ENCODE data around the gene RUSF1. TPM values are rescaled to one million over a fixed set of nuclear protein-coding genes. Genes with fewer than 3 reads are reported as not detected.

Gene RUSF1
- total and polyA plus RNA-seq, 10 of the 15 experiments (the other 5 are each of a cell fraction or from before 2014, with no cell fraction given): 0.20 to 46.3 (median 29.7) TPM

DNA sequence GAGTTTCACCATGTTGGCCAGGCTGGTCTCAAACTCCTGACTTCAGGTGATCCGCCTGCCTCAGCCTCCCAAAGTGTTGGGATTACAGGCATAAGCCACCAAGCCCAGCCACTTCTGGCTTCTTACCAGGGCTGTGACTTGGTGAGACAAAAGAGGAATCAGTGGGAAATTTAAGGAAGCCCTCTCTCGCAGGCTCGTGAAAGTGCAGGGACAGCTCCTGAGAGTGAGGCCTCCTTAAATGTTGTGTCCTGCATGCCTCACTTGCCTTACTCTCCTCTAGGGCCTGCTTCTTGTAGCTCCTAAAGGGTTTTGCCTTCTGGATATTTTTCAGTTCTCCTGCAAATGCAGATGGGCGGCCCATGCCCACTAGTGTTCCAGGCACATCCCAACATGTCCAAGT lies 24.7 kb upstream of the RUSF1 start:
- intact Hi-C loops (cut with micrococcal nuclease; ENCODE audit: unreplicated experiment) (no loop called here), in situ Hi-C loops (cut with MboI) (no loop called here)
- WGBS (ENCODE audit: insufficient coverage, insufficient replicate concordance, low lambda C conversion rate, missing lambda C conversion rate): 81% methylated on average over 4 of the region's 4 CpGs
- ChIA-PET POLR2A (no interaction called here), RAD21 (ENCODE audit: unreplicated experiment) (no interaction called here), CTCF (no interaction called here), SMC1A (ENCODE audit: uncharacterized antibody, unreplicated experiment) (no interaction called here)
- Histone ChIP-seq H3K27me3 (replicated peaks in 1 of 2; ENCODE audit: control insufficient read depth in 2 of 2, insufficient read depth in 2 of 2, low read length in 1 of 2) (no peaks in the 10 kb centered on the region), H3K36me3 (ENCODE audit: control insufficient read depth in 2 of 2, insufficient read depth in 2 of 2, low read length in 1 of 2) (no peaks in the 10 kb centered on the region), H2AFZ (ENCODE audit: control insufficient read depth, low read depth, low read length) (no peak overlapping the region), H3K9me3 (replicated peaks; ENCODE audit: control insufficient read depth, insufficient read depth, low read length) (no peaks in the 10 kb centered on the region; the same call in 2 of the 3 replicates), H3K9ac (ENCODE audit: control insufficient read depth, insufficient read depth, low read length) (no peak overlapping the region), H3K79me2 (ENCODE audit: control insufficient read depth, insufficient read depth, low read length) (no peaks in the 10 kb centered on the region), H3K4me2 (ENCODE audit: control insufficient read depth, insufficient read depth) (no peak overlapping the region), H3K27ac (ENCODE audit: control insufficient read depth, insufficient read depth) (no peak overlapping the region), H3K4me1 (ENCODE audit: control insufficient read depth, insufficient read depth, low read length) (no peaks in the 10 kb centered on the region), H3K4me3 (no peak overlapping the region), H4K20me1 (ENCODE audit: control insufficient read depth, insufficient read depth) (no peaks in the 10 kb centered on the region)
- BruUV-seq (replicated peaks): no TSS peak
- ATAC-seq (no peak), FAIRE-seq (no peak), DNase-seq (ENCODE audit: low read depth, low spot score) (no peak)
- TF ChIP-seq NFIC (IDR thresholded peaks at IDR 0.05; ENCODE audit: low read depth, low read length): no peak
- TF ChIP-seq, protein P1, sequence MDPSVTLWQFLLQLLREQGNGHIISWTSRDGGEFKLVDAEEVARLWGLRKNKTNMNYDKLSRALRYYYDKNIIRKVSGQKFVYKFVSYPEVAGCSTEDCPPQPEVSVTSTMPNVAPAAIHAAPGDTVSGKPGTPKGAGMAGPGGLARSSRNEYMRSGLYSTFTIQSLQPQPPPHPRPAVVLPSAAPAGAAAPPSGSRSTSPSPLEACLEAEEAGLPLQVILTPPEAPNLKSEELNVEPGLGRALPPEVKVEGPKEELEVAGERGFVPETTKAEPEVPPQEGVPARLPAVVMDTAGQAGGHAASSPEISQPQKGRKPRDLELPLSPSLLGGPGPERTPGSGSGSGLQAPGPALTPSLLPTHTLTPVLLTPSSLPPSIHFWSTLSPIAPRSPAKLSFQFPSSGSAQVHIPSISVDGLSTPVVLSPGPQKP (IDR thresholded peaks at IDR 0.05; ENCODE audit: low read depth, low read length): no peak
- TF ChIP-seq SREBF1 (IDR thresholded peaks at IDR 0.05; ENCODE audit: low read length): no peak
- TF ChIP-seq JUND (IDR thresholded peaks at IDR 0.05; ENCODE audit: low read depth, low read length): no peak
- TF ChIP-seq, protein P2, sequence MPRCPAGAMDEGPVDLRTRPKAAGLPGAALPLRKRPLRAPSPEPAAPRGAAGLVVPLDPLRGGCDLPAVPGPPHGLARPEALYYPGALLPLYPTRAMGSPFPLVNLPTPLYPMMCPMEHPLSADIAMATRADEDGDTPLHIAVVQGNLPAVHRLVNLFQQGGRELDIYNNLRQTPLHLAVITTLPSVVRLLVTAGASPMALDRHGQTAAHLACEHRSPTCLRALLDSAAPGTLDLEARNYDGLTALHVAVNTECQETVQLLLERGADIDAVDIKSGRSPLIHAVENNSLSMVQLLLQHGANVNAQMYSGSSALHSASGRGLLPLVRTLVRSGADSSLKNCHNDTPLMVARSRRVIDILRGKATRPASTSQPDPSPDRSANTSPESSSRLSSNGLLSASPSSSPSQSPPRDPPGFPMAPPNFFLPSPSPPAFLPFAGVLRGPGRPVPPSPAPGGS (IDR thresholded peaks at IDR 0.05; ENCODE audit: borderline replicate concordance, insufficient read depth, low read depth, low read length, poor library complexity, severe bottlenecking): no peak
- no peak for TF ChIP-seq PAX8 (IDR thresholded peaks at IDR 0.05)
- no peak for TF ChIP-seq EGR1 (IDR thresholded peaks at IDR 0.05; ENCODE audit: borderline replicate concordance in 1 of 2, low read depth in 2 of 2, low read length in 2 of 2)
- TF ChIP-seq CREB1 (IDR thresholded peaks at IDR 0.05; ENCODE audit: low read depth): no peak
- no peak for TF ChIP-seq CREM (IDR thresholded peaks at IDR 0.05; ENCODE audit: low read depth)
- TF ChIP-seq, protein P3, sequence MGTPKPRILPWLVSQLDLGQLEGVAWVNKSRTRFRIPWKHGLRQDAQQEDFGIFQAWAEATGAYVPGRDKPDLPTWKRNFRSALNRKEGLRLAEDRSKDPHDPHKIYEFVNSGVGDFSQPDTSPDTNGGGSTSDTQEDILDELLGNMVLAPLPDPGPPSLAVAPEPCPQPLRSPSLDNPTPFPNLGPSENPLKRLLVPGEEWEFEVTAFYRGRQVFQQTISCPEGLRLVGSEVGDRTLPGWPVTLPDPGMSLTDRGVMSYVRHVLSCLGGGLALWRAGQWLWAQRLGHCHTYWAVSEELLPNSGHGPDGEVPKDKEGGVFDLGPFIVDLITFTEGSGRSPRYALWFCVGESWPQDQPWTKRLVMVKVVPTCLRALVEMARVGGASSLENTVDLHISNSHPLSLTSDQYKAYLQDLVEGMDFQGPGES (IDR thresholded peaks at IDR 0.05): no peak
- TF ChIP-seq, protein P4, sequence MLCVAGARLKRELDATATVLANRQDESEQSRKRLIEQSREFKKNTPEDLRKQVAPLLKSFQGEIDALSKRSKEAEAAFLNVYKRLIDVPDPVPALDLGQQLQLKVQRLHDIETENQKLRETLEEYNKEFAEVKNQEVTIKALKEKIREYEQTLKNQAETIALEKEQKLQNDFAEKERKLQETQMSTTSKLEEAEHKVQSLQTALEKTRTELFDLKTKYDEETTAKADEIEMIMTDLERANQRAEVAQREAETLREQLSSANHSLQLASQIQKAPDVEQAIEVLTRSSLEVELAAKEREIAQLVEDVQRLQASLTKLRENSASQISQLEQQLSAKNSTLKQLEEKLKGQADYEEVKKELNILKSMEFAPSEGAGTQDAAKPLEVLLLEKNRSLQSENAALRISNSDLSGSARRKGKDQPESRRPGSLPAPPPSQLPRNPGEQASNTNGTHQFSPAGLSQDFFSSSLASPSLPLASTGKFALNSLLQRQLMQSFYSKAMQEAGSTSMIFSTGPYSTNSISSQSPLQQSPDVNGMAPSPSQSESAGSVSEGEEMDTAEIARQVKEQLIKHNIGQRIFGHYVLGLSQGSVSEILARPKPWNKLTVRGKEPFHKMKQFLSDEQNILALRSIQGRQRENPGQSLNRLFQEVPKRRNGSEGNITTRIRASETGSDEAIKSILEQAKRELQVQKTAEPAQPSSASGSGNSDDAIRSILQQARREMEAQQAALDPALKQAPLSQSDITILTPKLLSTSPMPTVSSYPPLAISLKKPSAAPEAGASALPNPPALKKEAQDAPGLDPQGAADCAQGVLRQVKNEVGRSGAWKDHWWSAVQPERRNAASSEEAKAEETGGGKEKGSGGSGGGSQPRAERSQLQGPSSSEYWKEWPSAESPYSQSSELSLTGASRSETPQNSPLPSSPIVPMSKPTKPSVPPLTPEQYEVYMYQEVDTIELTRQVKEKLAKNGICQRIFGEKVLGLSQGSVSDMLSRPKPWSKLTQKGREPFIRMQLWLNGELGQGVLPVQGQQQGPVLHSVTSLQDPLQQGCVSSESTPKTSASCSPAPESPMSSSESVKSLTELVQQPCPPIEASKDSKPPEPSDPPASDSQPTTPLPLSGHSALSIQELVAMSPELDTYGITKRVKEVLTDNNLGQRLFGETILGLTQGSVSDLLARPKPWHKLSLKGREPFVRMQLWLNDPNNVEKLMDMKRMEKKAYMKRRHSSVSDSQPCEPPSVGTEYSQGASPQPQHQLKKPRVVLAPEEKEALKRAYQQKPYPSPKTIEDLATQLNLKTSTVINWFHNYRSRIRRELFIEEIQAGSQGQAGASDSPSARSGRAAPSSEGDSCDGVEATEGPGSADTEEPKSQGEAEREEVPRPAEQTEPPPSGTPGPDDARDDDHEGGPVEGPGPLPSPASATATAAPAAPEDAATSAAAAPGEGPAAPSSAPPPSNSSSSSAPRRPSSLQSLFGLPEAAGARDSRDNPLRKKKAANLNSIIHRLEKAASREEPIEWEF (IDR thresholded peaks at IDR 0.05; ENCODE audit: insufficient replicate concordance, low read depth, low read length): no peak
- TF ChIP-seq BACH1 (IDR thresholded peaks at IDR 0.05; ENCODE audit: borderline replicate concordance): no peak
- no peak for TF ChIP-seq MEF2B (IDR thresholded peaks at IDR 0.05; ENCODE audit: partially characterized antibody, poor library complexity, severe bottlenecking)
- TF ChIP-seq STAT1 (conservative IDR thresholded peaks at IDR 0.05): no peak
- TF ChIP-seq MYC (IDR thresholded peaks at IDR 0.05; ENCODE audit: insufficient read depth, insufficient read length, insufficient replicate concordance, low read length, severe bottlenecking): no peak
- TF ChIP-seq POLR2A (IDR thresholded peaks at IDR 0.05; ENCODE audit: low read depth, low read length): no peak
- no peak for TF ChIP-seq SIN3A (IDR thresholded peaks at IDR 0.05; ENCODE audit: low read depth, low read length)
- TF ChIP-seq ZSCAN29 (IDR thresholded peaks at IDR 0.05): no peak

Measured in GM12878 (cell line).